ENCODE measurements around the gene GPAM. TPM values are rescaled to one million over a fixed set of nuclear protein-coding genes. Genes with fewer than 3 reads are reported as not detected.

The GPAM gene
- total and polyA plus RNA-seq, 2 of the 8 experiments (the other 6 are each of a cell fraction or from before 2014, with no cell fraction given), result 5.5 to 15.5 TPM

DNA sequence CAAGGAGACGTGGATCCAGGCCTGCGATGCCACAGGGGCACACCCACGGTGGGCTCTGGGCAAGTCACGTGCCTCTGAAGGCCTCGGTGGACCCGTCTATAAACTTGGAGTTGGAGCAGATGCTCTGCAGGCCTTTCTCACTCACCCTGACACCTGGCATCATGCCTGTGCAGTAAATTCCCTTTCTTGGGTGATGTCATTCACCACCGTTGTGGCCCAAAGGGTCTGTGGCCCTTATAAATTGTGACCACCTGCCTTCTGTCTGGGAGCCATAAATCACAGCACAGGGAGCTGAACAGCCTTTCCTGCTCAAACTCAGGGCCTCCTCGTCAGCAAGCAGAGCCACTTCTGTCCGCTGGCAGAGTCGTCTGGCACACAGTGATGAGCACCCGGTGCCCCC lies 52.2 kb downstream of the GPAM start (continued):
- no peak for TF ChIP-seq CHD7 (IDR thresholded peaks at IDR 0.05; ENCODE audit: insufficient replicate concordance, low read length)
- TF ChIP-seq RXRA (IDR thresholded peaks at IDR 0.05; ENCODE audit: insufficient read depth, low read depth, low read length), result no peak
- TF ChIP-seq TAF1 (IDR thresholded peaks at IDR 0.05; ENCODE audit: low read depth, low read length), result no peak
- no peak for TF ChIP-seq TAF7 (optimal IDR thresholded peaks at IDR 0.05; ENCODE audit: borderline replicate concordance, low read depth, low read length)
- TF ChIP-seq MAX (IDR thresholded peaks at IDR 0.05), result no peak
- TF ChIP-seq BCL11A (IDR thresholded peaks at IDR 0.05; ENCODE audit: low read depth in 2 of 2, low read length in 2 of 2), result no peak
- no peak for TF ChIP-seq SUZ12 (IDR thresholded peaks at IDR 0.05; ENCODE audit: low read length)
- no peak for TF ChIP-seq KDM4A (IDR thresholded peaks at IDR 0.05; ENCODE audit: low read depth, low read length, severe bottlenecking)
- TF ChIP-seq, protein P1, sequence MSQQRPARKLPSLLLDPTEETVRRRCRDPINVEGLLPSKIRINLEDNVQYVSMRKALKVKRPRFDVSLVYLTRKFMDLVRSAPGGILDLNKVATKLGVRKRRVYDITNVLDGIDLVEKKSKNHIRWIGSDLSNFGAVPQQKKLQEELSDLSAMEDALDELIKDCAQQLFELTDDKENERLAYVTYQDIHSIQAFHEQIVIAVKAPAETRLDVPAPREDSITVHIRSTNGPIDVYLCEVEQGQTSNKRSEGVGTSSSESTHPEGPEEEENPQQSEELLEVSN (IDR thresholded peaks at IDR 0.05), result no peak
- no peak for TF ChIP-seq BACH1 (IDR thresholded peaks at IDR 0.05; ENCODE audit: low read length)
- no peak for TF ChIP-seq SP4 (IDR thresholded peaks at IDR 0.05; ENCODE audit: low read length)

All from H1 (cell line).